K562 (cell line): Measurements from ENCODE around the gene RNU6-8.

Experiments
- CREB1 ChIP-seq, 2 experiments: sonication (generic) in 1 of 2; formaldehyde crosslinking in 1 of 2; IDR thresholded peaks; 2 replicates each; pipeline versions ENCODE4 v1.6.1 to v1.8.0; 2012 to 2022; ENCODE audit warnings: inconsistent platforms in 1 of 2, mild to moderate bottlenecking in 1 of 2, missing genetic modification reagents in 1 of 2, moderate library complexity in 1 of 2
- CTCF ChIP-seq, 3 experiments: IDR thresholded peaks in 2 of 3; conservative IDR thresholded peaks in 1 of 3; 2 replicates each; pipeline ENCODE4 v1.5.1; 2011 to 2012; ENCODE audit warnings: low read length in 3 of 3, mild to moderate bottlenecking in 3 of 3, control low read depth in 2 of 3, improper control_type of control experiment in 1 of 3, inconsistent platforms in 1 of 3, low read depth in 1 of 3, mixed read lengths in 1 of 3, moderate library complexity in 1 of 3; ENCODE audit not compliant: insufficient read depth in 2 of 3
- EP300 ChIP-seq: IDR thresholded peaks from 2 replicates; pipeline ENCODE4 v1.6.1; 2012; ENCODE audit warnings: low read length, improper control_type of control experiment
- ETV6 ChIP-seq, 3 experiments: fragments of 150-350 bp in 1 of 3; sonication (generic) in 1 of 3; formaldehyde crosslinking in 1 of 3; IDR thresholded peaks; 2 replicates each; pipeline versions ENCODE4 v1.6.1 to v1.8.0; 2014 to 2022; ENCODE audit warnings: borderline replicate concordance in 2 of 3, low read depth in 2 of 3, antibody characterized with exemption in 1 of 3, low read length in 1 of 3, mild to moderate bottlenecking in 1 of 3, missing genetic modification reagents in 1 of 3
- FIP1L1 ChIP-seq: fragments of 200-400 bp; formaldehyde crosslinking; IDR thresholded peaks from 2 replicates; pipeline ENCODE4 v1.6.1; 2018; ENCODE audit warnings: mild to moderate bottlenecking, low read depth, low read length; ENCODE audit not compliant: poor library complexity, severe bottlenecking
- MXI1 ChIP-seq: IDR thresholded peaks from 2 replicates; pipeline ENCODE4 v1.6.1; 2011; ENCODE audit warnings: low read depth, mild to moderate bottlenecking, improper control_type of control experiment, low read length
- POLR2A ChIP-seq: fragments of 450-650 bp; conservative IDR thresholded peaks from 2 replicates; pipeline ENCODE4 v1.6.1; 2016
- ZNF511 ChIP-seq: sonication (generic); formaldehyde crosslinking; IDR thresholded peaks from 2 replicates; pipeline ENCODE4 v1.8.0; 2022; ENCODE audit warnings: mild to moderate bottlenecking, missing genetic modification reagents

GRCh38 chr14:32230695-32231280 is 27.7 kb upstream of the RNU6-8 start:
- TF ChIP-seq POLR2A (no peak), FIP1L1 (no peak), ETV6 (IDR thresholded peaks at IDR 0.05; ENCODE audit: borderline replicate concordance in 1 of 2, low read depth in 2 of 2, low read length in 1 of 2) (no peak), ETV6 (CRISPR knock-in tag; IDR thresholded peaks at IDR 0.05; ENCODE audit: borderline replicate concordance) (no peak), CTCF (IDR thresholded peaks at IDR 0.05 in 2 of 3, conservative IDR thresholded peaks at IDR 0.05 in 1 of 3; ENCODE audit: insufficient read depth in 2 of 3, low read depth in 1 of 3, low read length in 3 of 3) (no peak), MXI1 (no peak), CREB1 (IDR thresholded peaks at IDR 0.05) (no peak), CREB1 (CRISPR knock-in tag; IDR thresholded peaks at IDR 0.05) (no peak), ZNF511 (CRISPR knock-in tag) (no peak), EP300 (no peak)
